LNCaP clone FGC (cell line): ENCODE data around the gene MACROD2.

ENCODE experiments used
- DNase-seq: peaks from one replicate; pipeline ENCODE4 v3.0.0-alpha.2; 2011; ENCODE audit warnings: low read depth
- H3K4me3 ChIP-seq: 2 replicates; pipeline ENCODE4 v1.5.1; 2011; ENCODE audit warnings: mild to moderate bottlenecking, low read depth, low read length, control low read depth
- CTCF ChIP-seq: IDR thresholded peaks from 2 replicates; pipeline ENCODE4 v1.5.1; 2012; ENCODE audit warnings: mild to moderate bottlenecking; ENCODE audit not compliant: control insufficient read depth, insufficient read depth; ENCODE audit errors: extremely low read depth

MACROD2 gene

GRCh38 chr20:15018966-15019365 lies 1023.6 kb downstream of the MACROD2 start:
- no peak overlapping the region for H3K4me3 ChIP-seq
- no peak for DNase-seq
- no peak for TF ChIP-seq CTCF

DNA sequence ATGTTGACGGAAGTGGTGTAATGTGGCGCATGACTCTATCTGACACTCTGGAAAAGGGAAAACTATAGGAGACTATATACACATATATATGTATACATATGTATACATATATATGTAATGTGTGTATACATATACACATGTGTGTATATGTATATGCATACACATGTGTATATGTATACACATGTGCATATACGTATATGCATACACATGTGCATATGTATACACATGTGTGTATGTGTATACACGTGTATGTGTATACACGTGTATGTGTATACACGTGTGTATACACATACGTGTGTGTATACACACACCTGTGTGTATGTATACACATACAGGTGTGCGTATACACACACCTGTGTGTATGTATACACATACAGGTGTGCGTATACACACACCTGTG lies 1025.5 kb downstream of the MACROD2 start:
- DNase-seq = no peak
- TF ChIP-seq CTCF = no peak
- no peak overlapping the region for H3K4me3 ChIP-seq

DNA sequence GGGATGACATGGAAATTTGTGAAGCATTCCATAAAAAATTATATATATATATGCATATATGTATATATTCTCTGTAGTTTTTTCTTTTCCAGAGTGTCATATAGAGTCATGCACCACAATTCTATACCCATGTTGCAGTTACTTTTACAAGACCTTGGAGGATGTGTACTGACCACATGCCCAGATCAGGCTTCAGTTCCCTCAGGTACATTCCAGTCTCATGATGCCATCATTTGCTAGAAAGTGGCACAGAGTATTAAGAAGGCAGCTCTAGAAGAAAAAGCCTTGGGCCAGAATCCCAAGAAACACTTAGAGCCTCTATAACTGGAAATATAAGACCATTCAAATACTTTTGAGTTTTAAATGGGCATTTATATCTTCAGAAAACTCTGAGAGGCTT lies 1027.6 kb downstream of the MACROD2 start:
- TF ChIP-seq CTCF = no peak
- no peak overlapping the region for H3K4me3 ChIP-seq
- no peak for DNase-seq

- no peak overlapping the region for H3K4me3 ChIP-seq
- no peak for DNase-seq
- no peak for TF ChIP-seq CTCF
These were observed 1031.4 kb downstream of the MACROD2 start for GRCh38 chr20:15026759-15027158.

DNA sequence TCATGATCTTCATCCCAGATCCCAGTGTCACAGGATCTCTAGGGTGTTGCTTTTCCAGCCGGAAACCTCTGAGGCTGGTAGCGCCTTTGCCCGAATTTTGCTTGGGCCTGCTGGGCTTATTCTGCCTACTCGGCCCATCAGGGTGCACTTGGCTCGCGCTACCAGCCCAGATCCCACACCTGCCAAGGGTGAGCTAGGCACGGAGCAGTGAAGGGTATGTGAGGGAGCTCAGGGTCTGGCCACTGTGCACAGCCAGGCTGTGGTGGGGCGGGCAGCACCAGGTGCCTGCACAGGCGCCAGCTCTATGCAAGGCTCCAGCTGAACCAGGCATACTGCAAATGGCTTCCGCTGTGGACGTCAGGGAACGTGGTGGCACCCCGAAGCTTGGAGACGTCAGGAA lies 1035.5 kb downstream of the MACROD2 start:
- no peak for TF ChIP-seq CTCF
- no peak overlapping the region for H3K4me3 ChIP-seq
- DNase-seq = no peak

GRCh38 chr20:15031546-15032351 lies 1036.4 kb downstream of the MACROD2 start:
- no peak for DNase-seq

More at GRCh38 chr20:15031546-15032351, 1036.4 kb downstream of the MACROD2 start:
- no peak overlapping the region for H3K4me3 ChIP-seq
- TF ChIP-seq CTCF = no peak
